Stimulated activated CD8-positive, alpha-beta memory T cell treated with anti-CD3 and anti-CD28 coated beads, Interleukin-2, amount 100 ng/mL, for 1 hour (primary cell): Measurements from ENCODE around the gene DTNA.
A peak's percentile ranks its signal among the peaks of the same experiment; 100 is the strongest.
"Not testable (repeated sequence)": the region's sequence is repeated elsewhere in the genome, so short reads cannot be mapped to it uniquely, and the experiment has no call there.

Experiments
- DNase-seq, 2 donors: peaks; one replicate each; pipeline ENCODE4 v3.0.0-alpha.2; 2020; ENCODE audit warnings: low read depth in 2 of 2

DTNA gene

DNA sequence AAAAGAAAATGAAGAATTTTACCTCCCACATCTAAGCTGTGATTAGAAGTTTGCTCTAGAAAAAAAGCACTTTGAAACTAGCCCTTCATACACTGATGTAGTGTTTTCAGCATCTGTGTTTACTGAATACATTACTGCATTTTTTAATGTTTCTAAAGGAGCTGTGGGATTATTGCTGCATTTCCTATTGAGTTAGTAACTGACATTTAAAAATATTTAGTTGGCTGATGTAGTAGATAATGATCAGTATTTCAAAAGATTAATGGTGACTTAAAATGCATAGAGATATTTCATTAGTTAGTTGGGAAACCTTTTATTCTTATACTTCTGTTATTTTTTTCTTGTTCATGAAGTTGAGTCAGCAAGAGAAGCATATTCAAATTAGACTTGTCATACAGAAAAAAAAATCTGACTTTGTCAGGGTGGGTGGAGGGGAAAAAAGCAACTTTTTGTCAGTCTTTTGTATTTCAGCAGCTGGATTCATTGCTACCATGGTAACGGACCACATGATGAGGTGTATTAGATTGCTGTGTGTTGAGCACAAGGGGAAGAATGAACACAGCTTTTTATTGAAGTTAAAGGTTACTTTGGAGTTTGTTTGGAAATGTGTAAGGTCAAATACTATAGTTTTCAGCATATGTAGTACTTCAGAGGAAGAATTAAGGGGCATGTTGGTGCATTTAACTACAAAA lies at the start of gene DTNA:
Gene DTNA, plus strand, starts transcription at position 549 of the 692 bp plus-strand sequence. CDS start 45,679 bp downstream, outside the sequence.
- no peak for DNase-seq

DNA sequence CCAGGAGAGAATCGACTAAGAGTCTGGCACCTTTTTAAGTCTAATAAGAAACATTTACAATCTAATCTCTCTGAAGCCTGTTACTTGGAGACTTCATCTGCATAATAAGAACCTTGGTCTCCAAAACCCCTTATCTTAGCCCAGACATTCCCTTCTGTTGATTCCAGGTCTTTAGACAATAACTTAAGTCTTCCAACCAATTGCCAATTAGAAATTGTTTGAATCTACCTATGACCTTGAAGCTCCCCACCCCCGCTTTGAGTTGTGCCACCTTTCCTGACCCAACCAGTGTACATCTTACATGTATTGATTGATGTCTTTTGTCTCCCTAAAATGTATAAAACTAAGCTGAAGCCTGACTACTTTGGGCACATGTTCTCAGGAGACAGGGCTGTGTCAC lies 49.5 kb upstream of the DTNA start:
- no peak for DNase-seq

DNA sequence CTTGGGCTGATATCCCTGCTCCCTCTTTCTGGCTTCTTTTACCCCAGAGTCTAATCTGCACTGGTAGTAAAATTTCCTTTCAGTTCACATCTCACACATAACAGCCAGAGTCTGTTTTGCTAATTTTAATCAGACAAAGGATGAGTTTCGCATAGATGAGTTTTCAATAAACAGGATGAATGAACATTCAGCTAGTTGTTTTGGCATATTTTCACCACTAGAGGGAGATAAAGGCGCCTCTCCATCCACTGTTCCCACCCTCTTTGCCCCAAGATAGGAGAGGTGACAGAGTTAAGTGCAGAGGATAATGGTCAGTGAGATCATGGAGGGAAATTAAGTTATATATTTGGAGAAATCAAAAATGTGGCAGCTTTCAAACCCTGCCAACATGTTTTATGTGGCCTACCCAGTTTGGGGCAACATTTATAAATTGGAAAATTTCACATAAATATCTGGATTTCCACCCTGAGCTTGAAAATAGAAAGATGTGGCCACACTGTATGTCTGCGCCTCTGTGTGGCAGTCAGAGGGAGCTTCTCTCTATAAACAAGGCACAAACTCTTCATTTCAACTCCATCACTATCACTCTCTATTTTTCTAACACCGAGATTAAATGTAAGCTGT lies 48.5 kb upstream of the DTNA start:
- DNase-seq = no peak

DNA sequence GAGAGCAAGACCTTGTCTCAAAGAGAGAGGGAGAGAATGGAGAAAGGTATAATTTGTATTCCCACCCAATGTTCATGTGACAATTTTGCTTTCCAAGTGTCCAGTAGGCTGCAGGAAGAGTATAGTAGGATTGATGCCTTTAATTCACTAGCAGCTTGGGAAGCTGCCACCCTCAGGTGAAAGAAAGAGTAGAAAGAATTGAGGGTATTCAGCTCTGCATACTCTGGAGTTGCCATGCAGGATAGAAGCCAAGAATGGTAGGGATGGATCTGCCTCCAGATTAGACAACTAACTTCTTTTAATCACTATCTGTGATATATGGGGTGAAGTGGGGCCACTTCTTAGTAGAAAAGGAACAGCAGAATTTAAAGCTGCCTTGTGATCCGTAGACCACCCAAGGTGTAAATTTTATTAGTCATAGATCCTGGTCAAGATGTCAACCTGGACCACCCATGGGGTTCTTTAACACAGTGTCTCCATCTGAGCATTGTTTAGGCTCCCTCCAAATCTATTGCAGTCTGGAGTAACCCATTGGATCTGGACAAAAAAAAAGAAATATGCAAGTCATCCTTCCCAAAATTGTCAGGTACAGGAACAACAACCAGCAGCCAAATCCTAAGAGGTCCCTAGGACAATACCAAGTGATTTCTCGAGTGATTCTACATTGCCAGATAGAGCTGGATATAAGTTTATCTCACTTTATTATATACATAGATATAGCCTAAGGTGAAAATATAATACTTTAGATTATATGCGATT lies 33.1 kb upstream of the DTNA start:
- no peak for DNase-seq

DNA sequence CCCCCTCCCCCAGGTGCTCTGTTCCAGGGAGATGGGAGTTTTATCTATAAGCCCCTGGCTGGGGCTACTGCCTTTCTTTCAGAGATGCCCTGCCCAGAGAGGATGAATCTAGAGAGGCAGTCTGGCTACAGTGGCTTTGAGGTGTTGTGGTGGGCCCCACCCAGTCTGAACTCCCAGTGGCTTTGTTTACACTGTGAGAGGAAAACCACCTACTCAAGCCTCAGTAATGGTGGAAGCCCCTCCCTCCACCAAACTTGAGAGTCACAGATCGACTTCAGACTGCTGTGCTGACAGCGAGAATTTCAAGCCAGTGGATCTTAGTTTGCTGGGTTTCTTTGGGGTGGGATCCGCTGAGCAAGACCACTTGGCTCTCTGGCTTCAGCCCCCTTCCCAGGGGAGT lies 20.3 kb upstream of the DTNA start:
- peak in 1 of 2 donors; percentile 0 for DNase-seq

DNA sequence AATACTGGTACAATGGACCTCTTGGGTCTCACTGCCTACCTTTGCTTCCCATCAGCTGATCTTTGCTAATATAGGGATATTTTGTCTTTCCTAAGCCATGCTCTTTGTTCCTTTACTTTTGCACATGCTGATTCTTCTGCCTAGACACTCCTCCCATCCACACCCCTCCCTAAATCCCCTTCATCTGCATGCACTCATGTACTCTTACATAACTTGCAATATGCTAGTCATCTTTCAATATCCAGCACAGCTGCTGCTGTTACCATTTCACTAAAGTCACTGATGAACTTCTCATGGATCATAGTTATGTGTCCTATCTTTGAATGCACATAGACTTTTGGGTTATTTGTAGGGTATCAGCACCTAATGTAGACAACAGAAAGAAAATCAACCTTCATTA lies 18.5 kb upstream of the DTNA start:
- DNase-seq = no peak

DNA sequence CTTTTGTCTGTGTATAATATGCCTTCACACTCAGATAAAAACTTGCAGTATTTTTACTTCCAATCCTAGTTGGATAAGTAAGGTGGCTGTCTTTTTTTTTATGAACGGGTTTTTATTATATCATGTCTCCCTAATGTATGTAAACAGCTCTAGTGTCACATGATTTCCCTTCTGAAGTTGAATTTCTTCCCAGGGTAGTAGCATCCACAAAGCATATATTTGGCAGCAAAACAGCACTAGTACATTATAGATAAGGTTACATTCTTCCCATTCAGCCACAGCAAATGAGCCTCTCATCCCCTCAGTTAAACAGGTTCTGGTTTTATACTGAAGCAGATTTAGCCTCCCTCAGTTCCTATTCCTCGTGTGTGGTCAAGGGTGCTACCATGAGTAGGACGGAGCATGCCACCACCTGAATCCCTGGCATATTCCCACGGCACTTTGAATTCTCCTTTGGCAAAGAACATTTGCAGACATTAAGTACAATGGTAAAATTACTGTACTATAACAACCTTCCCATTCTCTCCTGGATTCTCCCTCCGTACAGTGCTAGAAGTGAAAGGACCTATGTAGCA lies 15.4 kb upstream of the DTNA start:
- DNase-seq = no peak

DNA sequence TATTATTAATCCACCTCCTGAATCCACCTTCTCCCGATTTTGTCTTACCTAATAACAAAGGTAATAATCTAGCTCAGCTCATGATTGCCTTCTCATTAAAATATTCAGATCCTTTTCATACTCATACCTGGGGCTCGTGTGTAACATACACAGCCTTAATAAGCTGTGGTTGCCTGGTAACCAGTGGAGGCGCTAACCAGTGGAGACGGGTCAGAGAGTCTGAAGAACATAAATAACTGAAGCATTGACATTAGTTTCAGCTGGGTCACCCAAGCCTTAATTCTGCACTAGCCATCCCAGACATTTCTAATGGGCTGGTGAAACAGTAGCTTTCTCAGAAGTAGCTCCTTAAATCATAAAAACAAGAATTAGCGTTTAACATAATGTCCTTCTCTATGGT lies 14.8 kb upstream of the DTNA start:
- DNase-seq = no peak

DNA sequence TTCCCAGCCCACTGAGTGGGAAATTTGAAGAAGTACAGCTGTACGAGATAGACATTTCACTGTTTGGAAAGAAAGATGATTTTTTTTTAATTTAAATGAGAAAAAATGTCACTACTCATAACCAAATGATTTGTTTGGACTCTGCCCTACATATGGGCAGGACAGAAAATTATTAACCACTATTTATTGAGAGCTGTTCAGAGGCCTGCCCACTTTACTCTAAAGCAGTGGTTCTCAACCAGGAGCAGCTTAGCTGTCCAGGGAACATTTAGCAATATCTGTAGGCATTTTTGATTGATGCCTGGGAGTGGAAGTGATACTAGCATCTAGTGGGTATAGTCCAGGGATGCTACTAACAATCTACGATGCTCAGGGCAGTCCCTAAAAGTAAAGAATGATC lies 13.4 kb upstream of the DTNA start:
- no peak for DNase-seq

DNA sequence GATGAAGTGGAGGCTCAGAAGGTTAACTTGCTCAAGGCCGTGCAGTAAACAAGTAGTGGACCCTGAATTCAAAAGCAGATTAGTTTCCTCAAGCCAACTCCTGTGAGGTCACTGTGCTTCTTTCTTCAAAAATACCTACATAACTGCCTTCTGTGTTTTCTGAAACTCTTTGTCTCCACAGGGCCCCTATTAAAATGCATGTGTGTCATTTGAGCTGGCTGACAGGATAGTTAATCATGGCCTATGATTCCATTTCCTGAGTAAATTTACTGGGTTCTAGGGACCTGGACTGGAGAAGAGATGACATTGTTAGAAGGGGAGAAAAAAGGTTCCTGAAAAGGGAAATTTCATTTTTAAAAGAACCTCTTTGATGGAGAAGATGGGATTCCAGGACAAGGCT lies 12.9 kb upstream of the DTNA start:
- no peak for DNase-seq

DNA sequence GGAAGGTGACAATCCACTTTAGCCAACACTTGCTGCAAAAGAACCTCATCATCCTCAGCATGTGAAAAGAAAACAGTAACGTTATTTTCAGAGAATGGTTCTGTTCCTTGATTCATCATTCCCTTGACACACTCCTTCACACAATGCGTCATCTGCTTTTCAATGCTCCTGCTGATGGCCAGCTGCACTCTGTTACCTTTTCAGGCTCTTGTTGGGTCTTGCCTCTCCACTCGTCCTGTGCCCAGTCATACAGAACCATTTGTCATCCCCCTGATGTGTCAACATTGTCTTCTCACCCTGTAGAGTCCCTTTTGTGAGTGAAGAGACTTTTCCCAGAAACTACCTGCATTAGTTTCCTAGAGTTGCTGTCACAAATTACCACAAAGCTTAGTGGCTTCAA lies 12.2 kb upstream of the DTNA start:
- no peak for DNase-seq

DNA sequence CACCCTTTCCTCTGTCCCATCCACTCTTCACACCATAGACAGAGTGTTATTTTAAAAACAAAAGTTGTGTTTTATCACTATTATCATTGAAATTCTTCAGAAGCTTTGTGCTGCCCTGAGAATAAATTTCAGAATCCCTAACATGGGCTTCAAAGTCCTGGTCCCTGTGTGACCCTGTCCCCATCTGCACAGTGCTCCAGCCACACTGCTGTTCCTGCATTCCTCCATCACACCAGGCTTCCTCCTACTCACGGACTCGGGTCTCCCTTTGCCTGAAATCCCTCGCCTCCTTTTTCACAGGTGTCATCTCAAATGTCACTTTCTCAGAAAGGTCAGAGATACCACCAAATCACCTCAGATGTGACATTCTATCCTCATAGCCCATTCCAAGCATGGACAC lies 8.2 kb upstream of the DTNA start:
- DNase-seq = no peak

DNA sequence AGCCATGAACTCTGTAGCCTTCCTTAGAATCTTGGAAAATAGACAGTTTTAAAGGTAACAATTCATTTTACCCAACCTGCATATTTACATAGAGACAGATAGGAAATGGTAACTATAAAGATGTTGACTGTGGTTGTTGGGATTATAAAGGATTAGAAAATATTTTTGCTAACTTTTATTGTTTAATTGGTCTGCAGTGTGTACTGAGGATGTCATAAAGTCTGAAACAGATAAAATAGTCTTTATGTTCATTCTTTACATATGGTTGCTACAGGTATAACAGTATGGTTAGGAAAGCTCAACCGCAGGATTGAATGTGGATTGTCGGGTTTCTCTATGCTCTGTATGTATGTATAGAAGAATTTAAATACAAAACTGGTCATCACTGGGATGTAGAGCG lies 7.3 kb upstream of the DTNA start:
- DNase-seq = no peak

DNA sequence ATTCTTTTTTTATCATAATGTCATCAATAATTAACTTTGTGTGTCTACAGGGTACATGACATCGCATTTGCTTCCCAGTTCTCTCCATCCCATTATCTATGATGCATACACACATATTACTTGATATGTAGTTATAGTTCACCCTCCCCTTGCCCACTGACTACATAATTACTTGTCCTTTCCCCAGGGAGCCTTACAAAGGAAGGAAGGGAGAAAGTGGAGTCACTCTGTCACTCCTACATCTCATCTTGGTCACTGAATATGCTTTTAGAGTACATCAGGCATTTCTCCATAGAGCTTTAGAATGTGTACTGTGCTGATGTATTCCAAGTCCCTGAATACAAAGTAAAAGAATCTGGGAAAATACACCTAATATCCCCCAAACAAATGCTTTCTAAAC lies 6.0 kb upstream of the DTNA start:
- DNase-seq = no peak

DNA sequence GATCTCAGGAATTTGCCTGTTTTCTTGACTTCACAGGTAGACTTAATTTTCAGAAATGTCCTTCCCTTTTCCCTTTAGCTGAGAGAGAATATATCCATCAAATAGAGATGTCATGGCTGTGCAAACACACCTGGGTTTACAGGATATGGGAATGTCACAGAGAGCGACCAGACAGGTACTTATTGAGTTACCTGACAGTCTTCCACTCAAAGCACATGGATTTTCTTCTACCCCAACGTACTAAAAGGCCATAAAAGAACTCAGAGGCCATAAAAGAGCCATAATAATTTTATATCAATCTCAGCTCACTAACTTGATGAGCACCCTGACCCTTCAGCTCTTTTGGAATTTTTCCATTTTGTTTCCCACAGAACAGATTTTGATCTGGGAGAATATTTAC lies 5.3 kb upstream of the DTNA start:
- DNase-seq = no peak

DNA sequence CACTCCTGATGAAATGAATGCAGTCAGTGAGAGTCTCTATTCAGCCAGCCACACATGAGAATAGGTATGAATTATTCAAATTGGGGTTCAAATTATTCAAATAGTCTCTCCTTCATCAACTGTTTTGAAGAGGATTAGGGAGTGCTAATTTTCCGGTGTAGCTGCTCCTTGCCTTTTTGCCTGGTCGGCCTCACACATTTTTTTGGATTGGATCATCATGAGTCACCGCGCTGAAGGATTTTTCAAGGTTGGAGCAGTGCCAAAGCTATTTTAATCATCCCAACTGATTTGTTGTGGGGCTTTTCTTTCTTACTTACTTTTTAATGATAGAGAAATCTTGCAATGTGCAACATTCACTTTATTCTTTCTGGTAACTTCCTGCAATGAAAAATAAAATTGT lies 2.4 kb upstream of the DTNA start:
- DNase-seq = no peak

DNA sequence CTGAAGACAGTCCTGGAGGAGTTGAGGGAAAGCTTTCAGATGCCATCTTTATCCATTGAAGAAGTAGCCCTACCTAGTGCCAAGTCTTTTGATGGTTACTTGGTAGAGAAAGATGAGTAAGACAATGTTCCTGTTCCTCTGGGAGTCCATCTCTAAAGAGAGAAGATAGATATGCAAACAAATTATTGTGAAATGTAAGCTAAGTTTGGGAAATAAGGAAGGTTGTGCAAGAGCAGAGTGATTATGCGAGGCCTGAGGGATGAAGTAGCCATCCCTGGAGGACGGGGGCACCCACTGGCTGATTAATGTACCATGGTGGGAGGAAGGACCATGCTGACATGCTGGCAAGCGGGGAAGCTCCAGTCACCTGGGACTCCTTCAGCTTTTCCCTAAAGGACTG lies 994 bp upstream of the DTNA start:
- DNase-seq = no peak

DNA sequence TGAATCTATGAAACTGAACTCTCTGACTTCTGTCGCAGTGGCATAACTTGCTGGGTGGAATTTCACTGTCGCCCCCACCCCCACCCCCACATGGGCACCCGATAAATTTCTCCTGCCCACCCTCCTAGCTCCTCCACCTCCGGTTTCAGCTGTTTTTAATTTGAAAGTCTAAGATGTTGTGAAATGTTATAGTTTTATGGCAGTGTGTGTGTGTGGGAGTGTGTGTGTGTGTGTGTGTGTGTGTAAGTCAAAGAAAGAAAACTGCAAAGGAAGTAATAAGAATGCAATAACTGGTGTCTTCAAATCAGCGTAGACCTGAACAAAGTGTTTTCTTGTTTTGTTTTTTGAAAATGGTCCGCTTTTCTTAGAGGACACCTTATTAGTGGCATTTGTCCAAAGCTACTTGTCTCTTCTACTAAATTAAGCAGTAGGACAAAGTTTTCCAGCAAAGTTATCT lies 388 bp downstream of the DTNA start:
- DNase-seq = no peak

DNA sequence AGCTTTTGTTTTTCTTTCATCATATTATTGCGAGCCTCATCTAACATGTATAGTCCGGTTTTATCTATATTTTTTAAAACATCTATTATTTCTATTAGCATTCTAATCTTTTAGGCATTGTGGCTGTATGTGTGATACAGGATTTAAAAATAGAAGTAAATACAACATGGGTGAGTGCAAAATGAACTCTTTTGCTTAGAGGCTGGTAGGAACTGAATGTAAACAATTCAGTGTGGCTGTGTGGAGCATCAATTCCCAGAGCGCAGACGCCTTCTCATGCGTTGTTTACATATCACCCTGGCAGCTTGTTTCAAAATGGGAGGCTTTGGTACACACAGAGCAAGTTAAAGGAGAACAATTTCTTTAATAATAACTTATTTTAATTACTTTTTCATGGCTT lies 836 bp downstream of the DTNA start:
- no peak for DNase-seq

DNA sequence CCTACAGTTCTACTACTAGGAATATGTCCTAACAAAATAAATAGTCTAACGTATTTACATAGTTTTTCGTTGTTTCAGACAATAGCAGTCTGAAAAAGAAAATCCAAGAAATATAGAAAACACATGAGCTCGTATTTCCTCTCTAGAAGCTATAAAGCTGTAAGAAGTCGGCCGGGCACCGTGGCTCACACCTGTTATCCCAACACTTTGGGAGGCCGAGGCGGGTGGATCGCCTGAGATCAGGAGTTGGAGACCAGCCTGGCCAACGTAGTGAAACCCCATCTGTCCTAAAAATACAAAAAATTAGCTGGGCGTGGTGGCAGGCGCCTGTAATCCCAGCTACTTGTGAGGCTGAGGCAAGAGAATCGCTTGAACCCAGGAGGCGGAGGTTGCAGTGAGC lies 6.0 kb downstream of the DTNA start:
- not testable (repeated sequence) for DNase-seq

DNA sequence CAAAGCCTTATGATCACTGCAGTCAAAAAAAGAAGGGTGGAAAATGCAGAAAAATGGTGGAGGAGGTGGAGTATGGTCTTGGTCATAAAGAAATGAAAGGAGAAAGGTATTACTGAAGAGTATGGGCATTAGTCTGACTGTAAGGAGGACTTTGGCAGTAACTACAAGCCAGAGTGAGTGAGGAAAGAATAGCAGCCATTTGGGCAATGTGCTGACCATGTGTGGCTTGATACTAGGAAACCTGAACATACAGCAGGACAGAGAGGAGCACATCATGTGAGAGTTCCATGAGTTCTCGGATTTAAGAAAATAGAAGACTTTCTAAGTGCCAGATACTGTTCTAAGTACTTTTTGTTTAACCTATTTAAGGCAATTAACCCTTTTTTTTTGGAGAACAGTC lies 8.5 kb downstream of the DTNA start:
- DNase-seq = no peak

DNA sequence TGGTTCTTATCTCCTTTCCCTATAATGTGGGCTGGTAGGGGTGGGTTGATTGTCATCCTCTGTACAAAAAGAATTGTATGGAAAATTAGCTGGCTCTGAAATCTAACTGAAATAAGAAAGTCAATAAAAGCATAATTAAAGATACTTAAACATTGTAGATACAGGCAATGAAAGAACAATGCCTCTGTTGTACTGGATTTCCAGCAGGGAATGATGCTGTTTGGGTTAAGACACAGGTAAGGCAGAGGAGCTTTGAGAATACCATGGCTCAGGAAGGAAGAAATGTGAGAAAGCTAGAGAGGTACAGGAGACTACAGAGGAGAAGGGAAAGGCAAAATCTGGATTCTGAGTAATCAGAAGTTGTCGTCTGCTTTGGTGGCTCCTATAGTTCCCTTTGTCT lies 10.1 kb downstream of the DTNA start:
- no peak for DNase-seq

DNA sequence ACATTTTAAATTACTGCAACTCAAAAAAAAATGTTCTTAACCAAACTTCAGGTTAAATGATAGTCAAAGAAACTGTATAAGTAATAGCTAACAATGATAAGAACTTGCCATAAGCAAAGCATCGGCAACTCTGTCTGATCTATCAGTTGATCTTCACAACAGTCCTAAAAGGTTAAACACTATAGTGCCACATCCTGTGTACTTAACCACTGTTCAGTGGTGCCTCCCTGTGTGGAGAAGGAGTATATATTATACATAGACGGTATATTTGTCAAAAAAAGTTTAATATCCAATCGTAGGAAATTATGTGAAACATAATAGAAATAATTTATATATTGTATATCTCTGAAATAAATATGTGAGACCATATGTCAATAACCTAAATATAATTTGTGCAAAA lies 13.0 kb downstream of the DTNA start:
- no peak for DNase-seq
